DMS153 (cell line): ENCODE measurements around the gene PET100.

Source experiments
- DNase-seq: peaks from one replicate; lab custom pipeline; 2025; lab: John Stamatoyannopoulos, UW

The PET100 gene

DNA sequence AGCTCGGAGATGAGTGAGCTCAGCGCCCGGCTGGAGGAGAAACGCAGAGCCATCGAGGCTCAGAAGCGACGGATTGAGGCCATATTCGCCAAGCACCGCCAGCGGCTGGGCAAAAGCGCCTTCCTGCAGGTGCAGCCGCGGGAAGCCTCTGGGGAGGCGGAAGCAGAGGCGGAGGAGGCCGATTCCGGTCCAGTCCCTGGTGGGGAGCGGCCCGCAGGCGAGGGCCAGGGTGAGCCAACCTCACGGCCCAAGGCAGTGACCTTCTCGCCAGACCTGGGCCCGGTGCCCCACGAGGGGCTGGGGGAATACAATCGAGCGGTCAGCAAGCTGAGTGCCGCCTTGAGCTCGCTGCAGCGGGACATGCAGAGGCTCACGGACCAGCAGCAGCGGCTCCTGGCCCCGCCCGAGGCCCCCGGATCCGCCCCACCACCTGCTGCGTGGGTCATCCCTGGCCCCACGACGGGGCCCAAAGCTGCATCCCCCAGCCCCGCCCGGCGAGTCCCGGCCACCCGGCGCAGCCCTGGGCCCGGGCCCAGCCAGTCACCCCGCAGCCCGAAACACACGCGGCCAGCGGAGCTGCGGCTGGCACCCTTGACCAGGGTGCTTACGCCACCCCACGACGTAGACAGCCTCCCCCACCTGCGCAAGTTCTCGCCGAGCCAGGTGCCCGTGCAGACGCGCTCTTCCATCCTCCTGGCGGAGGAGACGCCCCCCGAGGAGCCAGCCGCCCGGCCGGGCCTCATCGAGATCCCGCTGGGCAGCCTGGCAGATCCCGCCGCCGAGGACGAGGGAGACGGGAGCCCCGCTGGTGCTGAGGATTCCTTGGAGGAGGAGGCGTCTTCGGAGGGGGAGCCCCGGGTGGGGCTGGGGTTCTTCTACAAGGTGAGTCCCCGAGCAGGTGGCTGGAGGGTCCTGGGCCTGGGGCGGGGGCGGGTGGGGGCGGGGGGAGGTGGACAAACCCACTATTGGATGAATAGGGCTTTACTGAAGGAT is 17.0 kb upstream of the PET100 start:
- DNase-seq, result no peak

DNA sequence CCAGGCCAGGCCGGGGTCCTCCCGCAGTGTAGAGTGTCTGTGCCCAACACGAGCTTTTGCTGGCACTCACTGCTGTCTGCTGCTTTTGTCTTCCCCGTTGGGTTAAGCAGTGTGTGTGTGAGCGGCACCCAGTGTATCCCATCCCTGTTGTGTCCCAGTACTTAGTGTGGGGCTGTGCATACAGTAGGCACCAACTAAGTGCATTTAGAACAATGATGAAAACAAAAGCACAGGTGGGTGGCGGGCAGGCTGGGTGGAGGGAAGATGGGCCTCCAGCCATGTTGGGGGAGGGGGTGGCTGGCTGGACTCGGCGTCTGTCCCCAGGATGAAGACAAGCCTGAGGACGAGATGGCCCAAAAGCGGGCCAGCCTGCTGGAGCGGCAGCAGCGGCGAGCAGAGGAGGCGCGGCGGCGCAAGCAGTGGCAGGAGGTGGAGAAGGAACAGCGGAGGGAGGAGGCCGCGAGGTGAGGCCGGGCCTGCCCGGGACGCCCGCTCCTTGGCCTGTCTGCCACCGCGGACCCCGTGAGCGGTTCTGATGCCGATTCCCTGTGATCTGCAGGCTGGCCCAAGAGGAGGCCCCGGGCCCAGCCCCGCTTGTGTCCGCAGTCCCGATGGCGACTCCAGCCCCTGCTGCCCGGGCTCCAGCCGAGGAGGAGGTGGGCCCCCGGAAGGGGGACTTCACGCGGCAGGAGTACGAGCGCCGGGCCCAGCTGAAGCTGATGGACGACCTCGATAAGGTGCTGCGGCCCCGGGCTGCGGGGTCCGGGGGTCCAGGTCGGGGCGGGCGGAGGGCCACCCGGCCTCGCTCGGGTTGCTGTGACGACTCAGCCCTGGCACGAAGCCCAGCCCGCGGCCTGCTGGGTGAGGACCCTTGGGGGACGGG is 14.5 kb upstream of the PET100 start:
- DNase-seq, result no peak

DNA sequence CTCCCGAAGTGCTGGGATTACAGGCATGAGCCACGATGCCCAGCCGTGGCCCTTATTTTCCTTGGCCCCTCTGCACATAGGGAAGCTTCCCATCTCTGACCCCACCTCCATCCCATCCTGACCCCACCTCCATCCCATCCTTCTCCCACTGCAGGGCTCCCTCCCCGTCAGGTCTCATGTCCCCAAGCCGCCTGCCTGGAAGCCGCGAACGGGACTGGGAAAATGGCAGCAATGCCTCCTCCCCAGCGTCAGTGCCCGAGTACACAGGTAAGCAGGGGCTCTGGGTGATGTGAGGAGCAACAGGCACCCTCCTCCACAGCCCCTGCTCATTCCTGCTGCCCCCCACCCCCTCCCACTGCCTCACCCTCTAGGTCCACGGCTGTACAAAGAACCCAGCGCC is 12.4 kb upstream of the PET100 start:
- DNase-seq, result no peak

DNA sequence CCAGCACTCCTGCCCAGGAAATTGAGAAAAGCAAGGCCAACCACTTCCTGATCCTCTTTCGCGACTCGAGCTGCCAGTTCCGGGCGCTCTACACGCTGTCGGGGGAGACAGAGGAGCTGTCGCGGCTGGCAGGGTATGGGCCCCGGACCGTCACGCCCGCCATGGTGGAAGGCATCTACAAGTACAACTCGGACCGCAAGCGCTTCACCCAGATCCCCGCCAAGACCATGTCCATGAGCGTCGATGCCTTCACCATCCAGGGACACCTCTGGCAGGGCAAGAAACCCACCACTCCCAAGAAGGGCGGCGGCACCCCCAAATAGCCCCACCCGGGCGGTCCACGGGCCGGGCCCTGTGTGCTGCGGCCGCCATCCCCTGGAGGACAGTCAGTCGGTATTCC is 11.9 kb upstream of the PET100 start:
- no peak for DNase-seq

DNA sequence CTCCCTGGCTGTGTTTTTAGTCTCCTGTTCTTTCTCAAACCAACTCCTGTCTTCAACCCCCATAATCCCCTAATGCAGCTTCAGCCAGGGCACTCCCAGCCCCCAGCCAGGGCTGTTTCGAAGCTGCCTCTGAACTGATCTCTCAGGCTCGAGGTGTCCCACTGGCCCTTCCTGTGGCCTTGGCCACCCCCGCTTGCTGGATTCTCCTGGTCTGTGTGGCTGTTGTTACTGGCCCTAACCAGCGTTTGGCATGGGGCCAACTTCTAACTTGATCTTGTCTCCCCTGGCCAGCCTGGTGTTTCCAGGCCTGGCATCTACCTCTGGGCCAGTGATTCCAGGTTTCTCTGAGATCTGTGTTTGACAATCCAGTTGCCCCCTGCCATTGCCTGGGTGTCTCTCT is 11.2 kb upstream of the PET100 start:
- DNase-seq, result no peak

DNA sequence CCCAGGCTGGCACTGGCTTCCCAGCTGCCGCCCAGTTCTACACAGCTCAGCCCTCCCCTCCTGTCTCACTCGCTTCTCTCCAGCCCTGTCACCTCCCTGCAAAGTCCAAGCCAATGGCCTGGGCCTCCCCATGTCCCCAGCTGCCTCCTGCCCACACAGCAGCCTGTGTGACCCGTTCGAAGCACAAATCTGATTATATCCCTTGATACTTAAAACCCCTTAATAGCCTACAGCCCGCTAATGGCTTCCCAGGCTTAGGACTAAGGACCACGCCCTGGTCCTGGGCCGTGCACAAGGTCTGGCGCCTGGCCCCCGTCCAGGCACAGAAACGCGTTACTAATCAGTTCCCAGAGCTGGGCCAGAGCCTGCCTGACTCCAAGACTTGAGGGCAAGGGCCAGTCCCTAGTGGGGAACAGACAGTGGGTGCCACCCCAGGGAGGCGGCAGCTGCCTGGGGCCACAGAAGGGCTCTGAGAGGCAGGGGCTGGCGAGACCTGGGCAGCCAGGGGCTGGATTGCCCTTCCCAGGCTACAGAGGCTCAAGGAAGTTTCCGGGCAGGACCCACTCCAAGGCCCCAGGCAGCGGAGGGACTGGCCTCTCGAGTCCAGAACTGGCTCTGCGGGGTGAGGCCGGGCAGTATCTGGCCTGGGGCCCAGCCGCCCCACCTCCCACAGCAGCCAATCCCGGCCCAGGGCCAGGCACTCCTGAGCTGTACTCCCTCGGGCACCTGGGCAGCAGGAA is 10.7 kb upstream of the PET100 start:
- no peak for DNase-seq

DNA sequence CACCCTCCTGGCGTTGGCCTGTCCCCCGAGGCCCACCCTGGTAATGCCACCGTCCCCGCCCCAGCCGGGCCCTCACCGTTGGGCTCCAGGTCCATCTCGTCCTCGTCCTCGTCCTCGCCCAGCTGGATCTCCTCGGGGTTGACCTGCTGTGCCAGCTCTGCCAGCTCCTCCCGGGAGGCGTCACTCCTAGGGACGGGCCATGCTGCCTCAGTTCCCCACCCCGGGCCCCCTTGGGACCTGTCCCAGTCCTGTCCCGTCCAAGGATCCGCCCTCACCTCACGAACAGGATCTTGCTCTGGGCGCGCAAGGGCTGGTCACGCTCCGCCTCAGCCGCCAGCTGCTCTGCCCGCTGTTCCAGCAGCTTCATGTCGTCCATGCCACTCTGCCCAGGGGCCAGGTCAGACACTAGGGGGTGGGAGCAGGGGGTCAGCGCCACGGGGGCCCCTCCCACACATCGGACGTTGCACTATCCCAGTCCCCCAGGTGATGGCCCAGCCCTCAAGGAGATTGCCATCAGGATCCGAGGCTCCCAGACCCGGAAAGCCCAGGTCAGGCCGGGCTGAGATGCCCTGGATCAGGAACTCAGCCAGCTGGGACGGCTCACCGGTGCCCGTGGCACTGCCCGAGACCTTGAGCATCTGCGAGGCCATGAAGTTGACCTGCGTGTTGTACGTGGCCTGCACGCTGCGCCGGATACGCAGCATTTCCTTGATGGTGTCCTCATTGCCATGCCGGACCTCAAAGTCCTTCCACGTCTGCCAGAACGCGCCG is 9.7 kb upstream of the PET100 start:
- no peak for DNase-seq

DNA sequence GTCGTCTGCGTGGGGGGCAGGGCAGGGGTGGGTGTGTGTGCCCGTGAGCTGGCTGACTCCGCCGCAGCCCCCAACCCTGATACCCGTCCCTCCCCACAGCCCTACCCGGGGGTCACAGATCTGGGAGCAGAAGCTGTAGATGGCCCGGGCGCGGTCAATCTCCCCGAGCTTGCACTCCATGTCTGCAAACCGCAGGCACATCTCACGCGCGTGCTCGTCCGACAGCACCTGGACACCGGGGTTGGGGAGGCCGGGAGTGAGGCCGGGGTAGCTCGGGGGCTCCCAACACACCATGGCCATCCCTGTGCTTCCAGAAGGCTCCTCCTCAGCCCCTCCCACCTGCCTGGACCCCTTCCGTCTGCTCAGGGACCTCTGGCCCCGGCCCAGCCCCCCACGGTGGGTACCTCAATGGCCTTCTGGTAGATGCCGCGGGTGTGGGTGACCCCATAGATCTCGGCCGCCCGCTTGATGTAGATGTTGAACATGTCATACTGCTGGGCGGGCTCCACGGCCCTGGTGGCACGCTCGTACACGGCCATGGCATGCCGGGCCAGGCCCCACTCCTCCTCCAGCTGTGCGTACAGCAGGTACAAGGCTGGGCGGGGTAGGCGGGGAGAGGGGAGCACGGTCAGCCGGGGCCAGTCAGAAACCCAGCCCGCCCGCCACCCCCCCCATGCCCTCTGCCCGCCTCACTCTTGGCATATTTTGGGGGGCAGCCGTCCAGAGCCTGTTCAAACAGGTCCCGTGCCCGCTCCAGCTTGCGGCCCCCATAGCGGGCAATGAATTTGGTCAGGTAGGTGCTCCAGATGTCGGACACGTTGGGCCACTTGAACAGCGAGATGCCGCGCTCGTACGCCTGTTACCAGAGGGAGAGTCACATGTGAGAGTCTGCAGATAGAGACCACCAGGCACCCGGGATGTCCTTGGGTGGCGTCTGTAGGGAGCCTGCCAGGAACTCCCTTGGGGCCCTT is 8.9 kb upstream of the PET100 start:
- no peak for DNase-seq

DNA sequence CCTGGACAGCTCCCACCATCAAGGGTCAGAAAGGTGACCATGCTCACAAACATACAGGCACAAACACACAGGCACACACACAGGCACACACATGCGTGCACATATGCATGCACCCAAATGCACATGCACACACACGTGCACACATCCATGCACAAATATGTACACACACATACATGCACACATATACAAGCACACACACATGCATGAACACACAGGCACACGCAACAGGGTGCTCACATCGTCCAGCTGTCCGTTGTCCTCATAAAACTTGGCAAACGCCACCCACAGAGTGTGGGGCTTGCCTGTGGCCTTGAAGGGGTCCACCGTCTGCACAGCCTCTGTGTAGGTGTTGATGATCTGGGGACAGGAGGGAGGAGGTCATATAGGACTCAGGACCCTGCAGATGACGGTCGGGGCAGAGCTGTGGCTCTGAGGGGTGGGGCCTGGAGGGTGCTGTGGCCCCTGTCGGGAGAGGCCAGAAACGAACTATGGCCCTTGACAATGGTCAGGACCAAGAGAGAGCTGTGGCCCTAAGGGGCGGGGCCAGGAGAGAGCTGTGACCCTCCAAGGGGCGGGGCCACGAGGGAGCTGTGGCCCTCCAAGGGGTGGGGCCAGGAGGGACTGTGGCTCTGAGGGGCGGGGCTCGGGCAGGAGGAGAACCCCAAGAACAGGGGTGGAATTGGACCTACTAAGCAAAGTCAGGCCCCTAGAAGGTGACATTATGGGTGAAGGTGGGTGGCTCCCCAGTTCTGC is 6.5 kb upstream of the PET100 start:
- DNase-seq, result no peak

DNA sequence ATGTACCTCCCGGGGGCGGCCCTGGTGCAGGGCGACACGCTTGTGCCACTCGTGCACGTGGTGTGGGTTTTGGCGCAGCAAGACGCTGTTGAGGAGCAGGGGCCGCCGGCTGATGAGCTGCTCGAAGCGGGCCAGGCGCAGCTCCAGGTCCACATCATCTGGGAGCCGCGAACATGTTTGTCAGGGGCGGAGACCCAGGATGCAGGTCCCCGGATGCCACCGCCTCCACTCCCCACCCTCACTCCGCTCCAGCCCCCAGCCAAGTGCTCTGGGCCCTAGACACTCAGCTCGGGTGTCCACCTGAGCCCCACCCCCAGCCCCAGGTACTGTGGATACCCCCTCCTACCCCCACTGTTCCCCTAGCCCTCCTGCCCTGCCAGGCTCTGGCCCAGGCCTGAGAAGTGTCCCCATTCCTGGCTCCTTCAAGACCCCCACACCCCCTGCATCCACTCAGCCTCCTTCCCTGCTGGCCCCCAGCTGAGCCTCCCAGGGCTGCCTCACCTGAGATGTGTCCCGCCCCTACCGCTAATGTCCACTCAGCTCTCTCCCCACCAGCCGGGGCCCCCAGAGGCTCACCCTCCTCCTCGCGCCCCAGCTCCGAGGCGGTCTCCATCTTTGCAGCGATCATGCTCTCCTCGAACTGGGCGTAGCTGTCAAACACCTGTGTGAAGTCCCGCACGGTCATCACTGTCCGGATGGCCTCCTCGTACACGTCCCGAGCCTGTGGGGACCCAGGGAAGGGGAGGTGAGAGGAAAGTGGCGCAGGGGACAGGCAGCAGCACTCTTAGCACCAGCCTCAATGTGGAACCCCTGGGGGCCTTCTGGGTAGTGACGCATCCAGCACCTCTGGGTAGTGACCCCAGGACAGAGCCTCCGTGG is 5.6 kb upstream of the PET100 start:
- no peak for DNase-seq

DNA sequence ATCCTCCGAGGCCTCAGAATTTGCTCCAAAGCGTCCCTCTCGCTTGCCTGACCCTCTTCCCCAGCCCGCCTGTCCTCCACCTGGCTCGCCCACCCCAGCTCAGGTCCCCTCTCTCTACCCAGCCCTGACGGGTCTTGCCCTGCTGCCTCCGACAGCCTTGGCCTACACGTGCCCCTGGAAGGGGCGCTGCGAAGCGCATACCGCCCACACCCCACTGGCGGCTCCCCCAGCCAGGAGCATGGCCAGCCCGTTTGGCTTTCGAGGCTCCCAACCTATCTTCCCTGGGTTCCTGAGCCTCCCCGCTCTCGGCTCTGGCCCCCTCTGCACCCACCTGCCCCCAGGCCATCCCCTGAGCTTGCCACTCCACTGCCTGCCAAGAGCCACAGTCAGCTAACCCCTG is 4.8 kb upstream of the PET100 start:
- DNase-seq, result no peak

DNA sequence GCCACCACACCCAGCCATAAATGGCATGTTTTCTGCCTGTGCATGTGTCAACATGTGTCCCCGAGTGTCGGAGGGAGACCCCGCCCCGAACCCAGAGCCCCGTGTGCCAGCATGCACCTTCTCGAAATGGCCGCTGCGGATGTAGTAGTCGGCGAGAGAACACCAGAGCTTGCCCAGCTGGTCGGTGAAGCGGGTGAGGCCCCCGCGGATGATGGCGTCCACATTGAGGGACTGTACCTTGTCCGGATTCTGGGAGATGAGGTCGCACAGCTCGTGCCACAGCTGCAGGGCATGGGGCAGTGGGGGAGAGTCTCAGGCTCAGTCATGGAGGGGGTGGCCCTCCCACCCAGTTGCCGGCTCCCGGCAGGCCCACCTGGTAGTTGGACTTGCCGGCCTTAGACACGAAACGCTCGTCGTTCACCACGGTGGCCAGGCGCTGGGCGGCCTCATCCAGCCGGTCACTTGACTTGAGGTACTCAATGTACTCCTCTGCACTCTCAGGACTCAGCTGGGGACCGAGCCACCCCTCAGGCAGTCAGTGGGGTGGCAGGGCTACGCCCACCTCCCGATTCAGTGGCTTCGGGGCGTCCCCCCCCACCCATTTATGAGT is 3.7 kb upstream of the PET100 start:
- no peak for DNase-seq

DNA sequence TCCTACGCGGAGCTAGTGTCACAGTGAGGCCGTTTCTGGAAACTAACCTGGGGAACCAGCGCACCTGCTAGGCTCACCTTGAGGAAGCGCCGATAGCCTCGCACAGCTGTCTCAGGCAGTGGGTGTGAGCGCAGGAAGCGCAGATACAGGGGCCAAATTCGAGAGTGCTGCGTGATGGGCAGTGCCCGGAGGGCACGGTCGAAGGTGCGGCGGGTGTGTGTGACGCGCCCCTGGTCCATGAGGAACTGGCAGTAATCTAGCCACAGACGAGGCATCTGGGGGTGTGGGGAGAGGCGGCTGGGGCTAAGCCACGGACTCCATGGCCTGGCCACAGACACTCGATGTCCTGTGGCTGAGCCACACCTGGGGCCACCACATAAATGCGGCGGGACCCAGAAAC is 2.4 kb upstream of the PET100 start:
- DNase-seq, result no peak

DNA sequence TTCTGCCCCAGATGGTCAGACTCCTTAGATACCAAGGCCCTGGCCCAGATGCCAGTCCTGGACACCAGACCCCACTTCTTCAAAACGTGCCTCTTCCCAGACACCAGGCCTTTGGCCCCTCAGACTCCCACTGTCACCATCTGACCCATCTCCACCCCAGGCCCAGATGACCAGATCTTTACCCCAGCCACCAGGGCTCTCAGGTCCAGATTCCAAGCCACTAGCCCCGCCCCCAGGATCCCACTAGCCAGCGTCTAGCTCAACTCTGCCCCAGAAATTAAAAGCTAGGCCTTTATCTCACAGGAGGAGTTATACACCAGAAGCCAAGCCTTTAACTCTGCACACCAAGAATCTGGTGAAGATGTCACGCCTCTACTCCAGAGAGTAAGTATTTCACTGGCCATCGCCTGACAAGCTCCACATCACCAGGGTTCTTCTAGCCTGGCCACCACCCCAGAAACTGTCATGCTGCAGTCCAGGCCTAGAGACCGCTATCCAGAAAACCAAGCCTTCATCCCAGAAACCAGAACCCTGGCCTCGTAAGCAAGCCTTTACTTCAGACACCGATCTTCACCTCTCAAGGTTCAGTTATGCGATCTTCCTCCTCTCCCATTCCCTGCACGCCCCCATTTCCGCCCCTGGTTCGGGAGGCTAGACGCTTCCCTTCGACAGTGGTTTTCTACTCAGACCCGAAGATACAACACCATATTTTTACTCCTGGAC is 843 bp upstream of the PET100 start:
- DNase-seq, result no peak

DNA sequence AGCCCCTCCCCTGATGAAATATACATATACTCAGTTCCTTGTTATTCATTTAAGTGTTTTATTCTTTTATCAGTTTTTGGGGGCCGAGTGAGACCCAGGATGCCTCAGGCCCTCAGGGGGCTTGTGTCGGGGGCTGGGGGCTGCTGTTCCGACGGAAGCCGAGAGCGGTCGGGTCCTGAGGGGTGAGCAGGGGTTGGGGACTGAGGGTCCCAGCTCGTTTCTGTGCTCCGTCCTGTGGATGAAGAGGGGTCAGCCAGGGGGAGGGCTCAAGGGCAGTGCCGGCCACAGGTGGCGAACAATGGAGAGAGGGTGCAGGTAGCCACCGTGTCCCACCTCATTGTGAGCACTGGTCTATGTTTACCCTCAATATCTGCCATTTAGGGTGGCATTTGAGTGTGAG is 2.0 kb downstream of the PET100 start:
- DNase-seq, result no peak

DNA sequence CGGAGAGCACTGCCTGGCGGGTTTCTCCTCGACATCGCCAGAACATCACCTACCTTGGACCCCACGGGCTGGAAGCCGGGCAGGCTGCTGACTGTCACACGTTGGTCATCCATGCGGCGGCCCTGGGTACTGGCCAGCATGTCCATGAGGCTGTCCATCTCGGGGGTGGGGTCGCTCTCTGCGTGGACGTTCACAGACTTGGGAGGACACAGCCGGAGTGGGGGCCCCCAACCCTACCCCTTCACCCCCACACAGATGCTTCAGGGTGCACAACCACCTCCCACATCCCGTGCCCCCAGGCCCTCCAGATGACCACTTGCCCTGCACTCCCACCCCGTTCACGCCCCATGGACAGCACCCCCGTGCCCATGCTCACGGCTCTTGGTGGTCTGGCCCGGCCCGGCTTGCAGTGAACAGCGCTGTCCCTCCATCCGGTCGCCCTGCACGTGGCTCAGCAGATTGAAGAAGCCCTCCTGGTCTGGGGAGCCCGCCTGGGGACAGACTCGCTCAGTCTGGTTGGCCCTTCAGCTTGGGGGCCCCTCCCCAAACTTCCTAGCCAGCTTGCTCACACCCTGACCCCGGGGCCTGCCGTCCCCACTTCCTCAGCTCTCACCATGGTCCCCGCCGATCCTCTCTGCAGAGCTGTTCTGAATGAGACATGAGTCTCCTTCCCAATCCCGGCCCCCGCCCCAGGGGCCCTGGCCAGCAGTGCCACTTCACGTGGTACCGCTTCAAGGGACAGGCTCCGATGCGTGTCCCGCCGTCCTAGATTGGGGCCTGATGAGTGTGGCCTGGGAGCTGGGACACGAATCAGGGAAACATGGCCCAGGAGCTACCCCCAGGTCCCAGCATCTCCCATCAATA is 3.0 kb downstream of the PET100 start:
- DNase-seq, result no peak
